Mesendoderm (in vitro differentiated cells): Measurements from ENCODE around the gene GALNT16.

Source experiments
- DNase-seq: peaks from one replicate; pipeline ENCODE4 v3.0.0; 2013
- H2AK5ac ChIP-seq: 2 replicates; pipeline ENCODE4 v1.6.1; 2013; ENCODE audit warnings: low read length, inconsistent platforms
- H2BK120ac ChIP-seq: 2 replicates; pipeline ENCODE4 v1.6.1; 2013; ENCODE audit warnings: low read depth, mild to moderate bottlenecking, low read length, moderate library complexity, mixed read lengths
- H2BK15ac ChIP-seq: replicated peaks from 2 replicates; pipeline ENCODE4 v1.6.1; 2013; ENCODE audit warnings: low read depth, mild to moderate bottlenecking, moderate library complexity
- H2BK5ac ChIP-seq: 2 replicates; pipeline ENCODE4 v1.6.1; 2013; ENCODE audit warnings: low read length, inconsistent platforms
- H3K18ac ChIP-seq: 2 replicates; pipeline ENCODE4 v1.6.1; 2013; ENCODE audit warnings: mild to moderate bottlenecking, low read length, mixed read lengths
- H3K23ac ChIP-seq: one replicate; pipeline ENCODE4 v1.6.1; 2013; ENCODE audit warnings: low read length
- H3K27ac ChIP-seq: 2 replicates; pipeline ENCODE4 v1.5.1; 2013; ENCODE audit warnings: low read depth, mild to moderate bottlenecking, inconsistent platforms, low read length, moderate library complexity
- H3K27me3 ChIP-seq: 2 replicates; pipeline ENCODE4 v1.6.1; 2013; ENCODE audit warnings: low read length, control low read depth, mild to moderate bottlenecking, inconsistent platforms; ENCODE audit not compliant: insufficient read depth, poor library complexity
- H3K36me3 ChIP-seq: 2 replicates; pipeline ENCODE4 v1.6.1; 2013; ENCODE audit warnings: low read length, inconsistent platforms; ENCODE audit not compliant: control insufficient read depth, insufficient read depth
- H3K4ac ChIP-seq: one replicate; pipeline ENCODE4 v1.6.1; 2013; ENCODE audit warnings: low read depth, mild to moderate bottlenecking, low read length, moderate library complexity
- H3K4me1 ChIP-seq: 2 replicates; pipeline ENCODE4 v1.6.1; 2013; ENCODE audit warnings: low read depth, low read length, inconsistent platforms; ENCODE audit not compliant: control insufficient read depth
- H3K4me2 ChIP-seq: 2 replicates; pipeline ENCODE4 v1.6.1; 2013; ENCODE audit warnings: low read length
- H3K4me3 ChIP-seq: 2 replicates; pipeline ENCODE4 v1.5.1; 2013; ENCODE audit warnings: mild to moderate bottlenecking, low read length
- H3K56ac ChIP-seq: one replicate; pipeline ENCODE4 v1.6.1; 2013; ENCODE audit warnings: low read length
- H3K79me1 ChIP-seq: 2 replicates; pipeline ENCODE4 v1.6.1; 2013; ENCODE audit warnings: low read length, inconsistent platforms
- H3K79me2 ChIP-seq: 2 replicates; pipeline ENCODE4 v1.6.1; 2013; ENCODE audit warnings: mild to moderate bottlenecking, low read length; ENCODE audit not compliant: control insufficient read depth, insufficient read depth
- H3K9ac ChIP-seq: 2 replicates; pipeline ENCODE4 v1.6.1; 2013; ENCODE audit warnings: low read length, inconsistent platforms
- H4K5ac ChIP-seq: one replicate; pipeline ENCODE4 v1.6.1; 2013; ENCODE audit warnings: low read length
- H4K8ac ChIP-seq: one replicate; pipeline ENCODE4 v1.6.1; 2013; ENCODE audit warnings: low read depth, mild to moderate bottlenecking, control low read depth, low read length, moderate library complexity
- WGBS: extraction: QIAGEN DNeasy Blood & Tissue Kit; methylation state at CpG from one replicate; pipeline ENCODE4 v1.1.7; 2013; ENCODE audit warnings: low lambda C conversion rate, missing lambda C conversion rate; ENCODE audit not compliant: insufficient coverage; ENCODE audit errors: extremely low coverage; 5-methylcytosine and 5-hydroxymethylcytosine counted together

The GALNT16 gene

DNA sequence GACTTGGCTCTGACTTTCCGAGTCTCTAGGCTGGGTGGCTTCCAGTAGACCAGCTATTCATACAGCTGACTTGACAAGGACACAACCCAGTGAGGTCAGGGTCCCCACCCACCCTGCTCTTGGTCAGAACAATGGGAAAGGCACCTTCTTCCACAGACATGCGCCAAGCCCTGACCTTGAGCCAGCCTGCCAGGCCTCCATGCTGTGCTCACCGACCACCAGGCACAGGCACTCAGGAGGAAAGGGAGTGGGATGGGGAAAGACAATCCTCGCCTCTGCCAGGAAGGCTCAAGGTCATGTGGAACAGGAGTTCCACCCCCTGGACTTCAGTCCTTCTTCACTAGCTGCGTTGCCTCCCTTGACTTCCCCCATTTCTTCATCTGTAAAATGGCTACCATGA, 31.4 kb downstream of the GALNT16 start:
- Histone ChIP-seq H3K4ac (no peak overlapping the region), H4K8ac (no peak overlapping the region), H3K56ac (no peak overlapping the region), H3K27ac (no peak overlapping the region), H3K79me2 (no peaks in the 10 kb centered on the region), H3K18ac (no peak overlapping the region), H3K4me1 (peaks cover 2% of the 10 kb centered on the region), H2BK15ac (no peak overlapping the region), H3K23ac (peak overlapping the region; percentile 74), H3K36me3 (no peaks in the 10 kb centered on the region), H3K79me1 (no peaks in the 10 kb centered on the region), H3K4me3 (no peak overlapping the region), H3K27me3 (no peaks in the 10 kb centered on the region), H2BK120ac (no peak overlapping the region), H2BK5ac (no peak overlapping the region), H2AK5ac (peak overlapping the region; percentile 49), H3K4me2 (no peak overlapping the region), H3K9ac (no peak overlapping the region), H4K5ac (no peak overlapping the region)
- WGBS = no CpG with 5 or more reads among the region's 5 CpGs
- DNase-seq = no peak

DNA sequence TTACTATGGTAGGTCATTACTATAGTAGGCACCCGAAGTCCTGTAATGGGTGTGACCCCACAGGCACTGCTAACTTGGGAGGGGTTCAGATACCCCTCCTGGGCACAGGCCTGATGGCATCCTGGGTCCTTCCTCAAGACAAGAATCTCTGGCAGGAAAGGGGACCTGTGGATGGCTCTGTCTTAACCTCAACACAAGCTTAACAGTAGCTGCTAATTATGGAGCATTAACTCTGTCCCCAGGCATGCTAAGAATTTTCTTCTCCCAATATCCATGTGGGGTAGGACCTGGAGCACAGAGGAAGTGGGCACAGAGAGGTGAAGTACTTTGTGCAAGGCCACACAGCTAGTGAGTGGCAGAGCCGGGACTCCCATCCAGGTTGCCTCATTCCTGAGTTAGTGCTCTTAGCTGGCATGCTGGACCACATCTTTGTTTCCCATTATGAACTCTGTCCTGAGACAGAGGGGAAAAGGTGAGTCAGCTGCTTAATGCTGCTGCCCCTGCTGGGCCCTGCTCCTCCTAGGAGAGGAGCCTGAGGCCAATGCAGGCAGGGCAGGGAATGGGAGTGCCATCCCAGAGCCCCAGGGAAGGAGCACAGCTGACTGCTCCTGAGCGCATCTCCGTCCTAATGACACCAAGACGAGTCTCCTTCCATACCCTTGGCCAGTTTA, 32.1 kb downstream of the GALNT16 start:
- no peak overlapping the region for H2BK5ac ChIP-seq
- H3K27ac ChIP-seq = no peak overlapping the region
- no peak overlapping the region for H4K8ac ChIP-seq
- no peak overlapping the region for H3K4me2 ChIP-seq
- no peak overlapping the region for H3K4me3 ChIP-seq
- peak; percentile 84 for DNase-seq
- H3K18ac ChIP-seq = no peak overlapping the region
- no peak overlapping the region for H3K4ac ChIP-seq
- no peak overlapping the region for H4K5ac ChIP-seq
- H3K79me2 ChIP-seq = no peaks in the 10 kb centered on the region
- WGBS = no CpG with 5 or more reads among the region's 5 CpGs
- no peaks in the 10 kb centered on the region for H3K79me1 ChIP-seq
- H3K4me1 ChIP-seq = peaks cover 2% of the 10 kb centered on the region
- H3K56ac ChIP-seq = no peak overlapping the region
- no peak overlapping the region for H2BK120ac ChIP-seq
- H3K9ac ChIP-seq = no peak overlapping the region
- no peaks in the 10 kb centered on the region for H3K27me3 ChIP-seq
- H3K36me3 ChIP-seq = no peaks in the 10 kb centered on the region
- H3K23ac ChIP-seq = no peak overlapping the region
- no peak overlapping the region for H2BK15ac ChIP-seq
- no peak overlapping the region for H2AK5ac ChIP-seq

DNA sequence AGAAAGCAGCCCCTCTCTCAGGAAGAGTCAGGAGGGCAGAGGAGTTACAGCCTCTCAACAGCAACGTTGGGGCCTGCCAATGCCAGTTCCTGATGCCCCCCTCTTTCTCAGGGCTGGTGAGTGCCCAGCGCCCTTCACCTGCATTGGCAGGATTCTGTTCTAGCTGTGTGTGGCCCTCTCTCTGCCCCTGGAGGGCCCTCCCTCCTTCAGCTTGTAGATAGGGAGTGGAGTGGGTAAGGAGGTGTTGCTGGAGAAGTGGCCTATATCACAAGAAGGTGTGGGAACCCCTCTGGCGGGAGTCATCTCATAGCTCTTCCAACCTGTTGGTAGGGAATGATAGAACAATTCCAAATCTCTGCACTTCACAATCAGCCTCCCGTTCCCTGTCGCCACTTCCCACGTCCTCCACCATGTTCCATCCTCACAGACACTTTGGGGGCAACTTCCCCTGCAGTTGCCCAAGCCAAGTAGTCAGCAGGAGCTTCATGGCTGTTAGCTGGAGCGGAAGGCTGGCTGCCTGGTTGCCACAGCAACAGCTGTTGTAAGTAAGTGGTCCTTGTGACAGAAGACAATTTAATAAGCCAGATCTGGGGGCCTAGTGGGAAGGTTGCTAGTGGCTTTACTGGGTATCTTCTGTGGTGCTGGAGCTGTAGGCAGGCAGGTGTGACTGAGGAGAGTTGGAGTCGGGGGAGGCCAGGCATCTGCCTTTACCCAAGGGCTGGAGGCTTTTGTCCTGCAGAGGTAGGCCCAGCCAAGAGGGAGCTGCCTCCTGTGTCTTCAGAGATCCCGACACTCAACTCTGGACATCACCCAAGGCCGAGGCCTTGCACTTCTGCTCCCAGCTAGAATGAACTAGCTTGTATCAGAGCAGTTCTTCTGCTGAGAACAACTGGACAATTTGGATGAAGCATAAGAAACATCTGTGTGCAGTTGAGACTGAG, 38.4 kb downstream of the GALNT16 start:
- Histone ChIP-seq H4K5ac (no peak overlapping the region), H3K4ac (no peak overlapping the region), H3K79me2 (no peaks in the 10 kb centered on the region), H3K4me2 (no peak overlapping the region), H2AK5ac (no peak overlapping the region), H3K4me1 (no peaks in the 10 kb centered on the region), H3K36me3 (no peaks in the 10 kb centered on the region), H3K79me1 (no peaks in the 10 kb centered on the region), H3K27me3 (no peaks in the 10 kb centered on the region), H4K8ac (no peak overlapping the region), H3K27ac (no peak overlapping the region), H3K18ac (no peak overlapping the region), H3K56ac (no peak overlapping the region), H3K9ac (no peak overlapping the region), H3K4me3 (no peak overlapping the region), H2BK120ac (no peak overlapping the region), H2BK15ac (no peak overlapping the region), H2BK5ac (no peak overlapping the region), H3K23ac (no peak overlapping the region)
- DNase-seq = no peak
- no CpG with 5 or more reads among the region's 10 CpGs for WGBS

DNA sequence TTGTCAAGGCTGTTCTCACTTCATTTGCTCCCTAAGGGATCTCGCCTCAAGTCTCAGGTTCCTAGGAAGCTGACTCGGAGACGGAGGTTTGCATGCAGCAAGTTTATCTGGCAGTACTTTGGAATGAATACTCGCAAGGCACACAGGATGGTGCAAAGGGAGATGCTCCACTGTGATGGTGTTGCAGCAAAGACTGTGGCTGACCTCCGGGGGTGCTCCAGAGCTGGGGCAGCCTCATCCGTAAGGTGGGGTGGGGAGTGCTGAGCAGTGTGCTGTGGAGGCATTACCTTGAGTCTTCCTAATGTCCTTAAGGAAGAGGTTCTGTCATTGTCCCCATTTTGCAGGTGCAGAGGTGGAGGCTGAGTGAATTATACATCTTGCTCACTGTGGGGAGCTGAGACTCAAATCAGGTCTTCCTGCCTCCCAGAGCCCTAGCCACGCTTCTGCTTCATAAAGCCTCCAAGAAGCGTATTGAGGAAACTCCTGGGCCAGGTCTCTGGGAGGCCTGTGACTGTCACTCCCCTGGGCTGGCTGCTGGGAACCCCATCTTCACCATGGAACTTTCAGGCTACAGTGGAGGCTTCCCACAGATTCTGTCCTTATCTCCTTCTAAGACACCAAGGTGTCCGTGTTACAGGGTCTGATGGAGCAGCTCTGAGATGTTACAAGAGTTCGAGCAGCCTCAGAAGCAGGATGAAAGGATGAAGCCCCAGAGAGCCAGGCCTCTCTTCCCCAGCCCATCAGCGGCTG, 39.5 kb downstream of the GALNT16 start:
- H2AK5ac ChIP-seq = no peak overlapping the region
- H3K9ac ChIP-seq = no peak overlapping the region
- no peak overlapping the region for H3K27ac ChIP-seq
- H2BK15ac ChIP-seq = no peak overlapping the region
- no peaks in the 10 kb centered on the region for H3K79me2 ChIP-seq
- peak; percentile 40 for DNase-seq
- H2BK5ac ChIP-seq = no peak overlapping the region
- H3K56ac ChIP-seq = no peak overlapping the region
- H3K23ac ChIP-seq = no peak overlapping the region
- H3K79me1 ChIP-seq = no peaks in the 10 kb centered on the region
- H4K8ac ChIP-seq = no peak overlapping the region
- no peaks in the 10 kb centered on the region for H3K4me1 ChIP-seq
- no peak overlapping the region for H4K5ac ChIP-seq
- H3K4me2 ChIP-seq = no peak overlapping the region
- no peak overlapping the region for H3K4ac ChIP-seq
- no peaks in the 10 kb centered on the region for H3K27me3 ChIP-seq
- WGBS = no CpG with 5 or more reads among the region's 11 CpGs
- H2BK120ac ChIP-seq = no peak overlapping the region
- H3K4me3 ChIP-seq = no peak overlapping the region
- H3K36me3 ChIP-seq = no peaks in the 10 kb centered on the region
- H3K18ac ChIP-seq = no peak overlapping the region

DNA sequence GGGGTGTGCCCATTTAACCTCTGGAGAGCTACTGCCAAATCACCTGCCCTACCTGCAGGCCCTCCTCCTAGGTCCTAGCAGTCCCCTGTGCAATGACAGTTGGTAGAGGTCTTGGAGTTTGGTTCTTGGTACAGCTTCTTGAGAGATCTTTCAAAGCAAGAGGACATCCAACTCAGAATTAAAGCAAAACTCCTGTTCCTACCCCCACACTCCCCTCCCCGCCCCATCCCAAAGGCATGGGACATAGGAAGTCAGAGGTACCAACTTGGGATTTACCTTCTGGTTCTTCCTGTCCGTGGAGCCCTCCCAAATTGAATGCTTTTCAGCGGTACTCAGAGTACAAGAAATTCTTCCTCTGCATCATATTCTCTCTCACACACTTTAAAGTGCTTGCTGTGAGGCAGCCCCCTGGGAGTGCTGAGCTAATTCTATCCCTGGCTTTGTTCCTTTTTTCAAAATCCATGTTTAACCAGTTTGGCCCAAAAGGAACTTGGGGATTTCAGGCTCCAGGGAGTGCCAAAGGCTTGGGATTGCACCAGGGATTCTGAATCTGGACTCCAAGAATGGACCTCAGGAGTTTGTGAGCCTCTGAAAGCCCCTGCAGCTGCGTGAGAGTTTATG, 40.8 kb downstream of the GALNT16 start:
- no peaks in the 10 kb centered on the region for H3K79me1 ChIP-seq
- H2BK5ac ChIP-seq = no peak overlapping the region
- no peak overlapping the region for H2AK5ac ChIP-seq
- H3K79me2 ChIP-seq = no peaks in the 10 kb centered on the region
- H3K4me1 ChIP-seq = no peaks in the 10 kb centered on the region
- H4K5ac ChIP-seq = no peak overlapping the region
- H3K9ac ChIP-seq = no peak overlapping the region
- no peak for DNase-seq
- no peak overlapping the region for H3K18ac ChIP-seq
- no peak overlapping the region for H3K4ac ChIP-seq
- no peak overlapping the region for H3K56ac ChIP-seq
- H3K4me3 ChIP-seq = no peak overlapping the region
- H3K4me2 ChIP-seq = no peak overlapping the region
- no peak overlapping the region for H4K8ac ChIP-seq
- H2BK120ac ChIP-seq = no peak overlapping the region
- no peak overlapping the region for H2BK15ac ChIP-seq
- H3K27me3 ChIP-seq = no peaks in the 10 kb centered on the region
- H3K23ac ChIP-seq = no peak overlapping the region
- H3K36me3 ChIP-seq = no peaks in the 10 kb centered on the region
- no CpG with 5 or more reads among the region's 4 CpGs for WGBS
- H3K27ac ChIP-seq = no peak overlapping the region
